OCI-LY7 (cell line): ENCODE results near the gene ZSCAN10. TPM values are rescaled to one million over a fixed set of nuclear protein-coding genes. Genes with fewer than 3 reads are reported as not detected.

Experiments used
- BruUV-seq: library from RNA; stranded (reverse); fragments of 400-500 nt; replicated peaks from 2 replicates; lab custom pipeline; 2021; lab: Mats Ljungman, UMichigan
- CTCF ChIA-PET: fragments of 300-600 bp; sonication (Branson Sonifier 250); formaldehyde crosslinking; loops from one replicate; lab custom pipeline; 2022; ENCODE audit warnings: antibody characterized with exemption; ENCODE audit not compliant: unreplicated experiment; lab: Charles Lee
- POLR2A ChIA-PET: fragments of 300-600 bp; sonication (Branson Sonifier 250); formaldehyde crosslinking; loops from one replicate; lab custom pipeline; 2022; ENCODE audit warnings: antibody characterized with exemption; lab: Charles Lee
- DNase-seq: peaks from one replicate; pipeline ENCODE4 v3.0.0-alpha.2; 2015; ENCODE audit warnings: low spot score
- H2AFZ ChIP-seq: fragments of 200-600 bp; sonication (generic), shearing (Covaris generic); 2 replicates; pipeline ENCODE4 v1.6.1; 2014; ENCODE audit warnings: mild to moderate bottlenecking, antibody characterized with exemption, low read length, moderate library complexity
- H3K27ac ChIP-seq: fragments of 200-600 bp; sonication (generic); 2 replicates; pipeline ENCODE4 v1.5.1; 2014; ENCODE audit warnings: mixed run types, low read depth, mild to moderate bottlenecking, moderate library complexity, low read length, inconsistent platforms; ENCODE audit not compliant: poor library complexity, severe bottlenecking
- H3K36me3 ChIP-seq: fragments of 200-600 bp; sonication (generic); 2 replicates; pipeline ENCODE4 v1.6.1; 2014; ENCODE audit warnings: mild to moderate bottlenecking, antibody characterized with exemption, low read length, moderate library complexity, mixed read lengths; ENCODE audit not compliant: insufficient read depth
- H3K4me1 ChIP-seq: fragments of 200-600 bp; sonication (generic); 2 replicates; pipeline ENCODE4 v1.5.1; 2014; ENCODE audit warnings: mild to moderate bottlenecking, low read length; ENCODE audit not compliant: insufficient read depth, poor library complexity, severe bottlenecking
- H3K4me2 ChIP-seq: fragments of 200-600 bp; sonication (generic); 2 replicates; pipeline ENCODE4 v1.6.1; 2014; ENCODE audit warnings: mild to moderate bottlenecking, low read length
- H3K4me3 ChIP-seq: fragments of 200-600 bp; sonication (generic); 2 replicates; pipeline ENCODE4 v1.5.1; 2014; ENCODE audit warnings: mild to moderate bottlenecking, low read depth, low read length; ENCODE audit not compliant: poor library complexity, severe bottlenecking
- H3K79me2 ChIP-seq: fragments of 200-600 bp; sonication (generic); 2 replicates; pipeline ENCODE4 v1.6.1; 2016; ENCODE audit warnings: low read depth, mild to moderate bottlenecking, low read length, moderate library complexity, mixed read lengths; ENCODE audit not compliant: insufficient read depth
- H3K9me2 ChIP-seq: fragments of 200-600 bp; sonication (generic); 2 replicates; pipeline ENCODE4 v1.6.1; 2016; ENCODE audit warnings: mild to moderate bottlenecking, low read length, mixed read lengths; ENCODE audit not compliant: insufficient read depth
- H3K9me3 ChIP-seq: fragments of 200-600 bp; sonication (generic); 2 replicates; pipeline ENCODE4 v1.6.1; 2014; ENCODE audit warnings: mild to moderate bottlenecking, mixed run types, low read length, mixed read lengths
- H4K20me1 ChIP-seq: fragments of 200-600 bp; sonication (generic); 2 replicates; pipeline ENCODE4 v1.6.1; 2014; ENCODE audit warnings: mild to moderate bottlenecking, antibody characterized with exemption, low read length, moderate library complexity, mixed read lengths; ENCODE audit not compliant: insufficient read depth
- CTCF ChIP-seq: fragments of 200-600 bp; sonication (generic); conservative IDR thresholded peaks from 2 replicates; pipeline ENCODE4 v1.5.1; 2014; ENCODE audit warnings: mild to moderate bottlenecking, antibody characterized with exemption, low read length, moderate library complexity, mixed read lengths
- EZH2phosphoT487 ChIP-seq: fragments of 200-600 bp; sonication (generic); IDR thresholded peaks from 2 replicates; pipeline ENCODE4 v1.6.1; 2018; ENCODE audit warnings: low read depth, borderline replicate concordance, mild to moderate bottlenecking, mixed run types, antibody characterized with exemption, low read length, moderate library complexity, mixed read lengths
- intact Hi-C: fragments of 100-400 bp; cut with micrococcal nuclease; formaldehyde crosslinking; loops from one replicate; pipeline ENCODE4 v1.10.0; 2022; ENCODE audit not compliant: unreplicated experiment
- total RNA-seq, 2 experiments: library from RNA; depleted of rRNA in 1 of 2; stranded (reverse); fragments of >200 nt in 1 of 2; shearing (Covaris generic) in 1 of 2; gene quantifications; 2 replicates each; pipeline ENCODE4 v1.2.3, GENCODE V29; 2014 to 2022

Gene ZSCAN10
- total RNA-seq, 2 experiments from 2014 or later = 0.09 to 0.49 TPM

GRCh38 chr16:3135126-3135715 is 36.1 kb upstream of the ZSCAN10 start:
- no peak for TF ChIP-seq EZH2phosphoT487
- TF ChIP-seq CTCF = no peak
- Histone ChIP-seq H3K9me2 (no peaks in the 10 kb centered on the region), H3K4me1 (peaks cover 7% of the 10 kb centered on the region), H3K4me3 (peak overlapping the region; percentile 79), H4K20me1 (0 out of 2 replicates have a peak, but pooled peaks cover 9% of the 10 kb centered on the region), H3K79me2 (peaks cover 39% of the 10 kb centered on the region), H3K27ac (peak overlapping the region; percentile 36), H3K9me3 (no peaks in the 10 kb centered on the region), H3K4me2 (peak overlapping the region; percentile 81), H2AFZ (peak overlapping the region; percentile 58), H3K36me3 (peaks cover 22% of the 10 kb centered on the region)
- intact Hi-C loops = loop anchor here (1.0 kb wide), 1 partner anchor 15 kb away; no protein-coding TSS in a partner anchor
- no peak for DNase-seq
- TSS peak; percentile 86 for BruUV-seq
- POLR2A ChIA-PET = interaction anchor here (0.5 to 2.1 kb wide), 10 partner anchors 13 to 442 kb away, joined by 3 to 11 read pairs (median 4); partner anchors contain the start of gene HCFC1R1
- CTCF ChIA-PET = interaction anchor here (0.6 kb wide), 1 partner anchor 76 kb away, joined by 3 read pairs; no protein-coding TSS in a partner anchor

DNA sequence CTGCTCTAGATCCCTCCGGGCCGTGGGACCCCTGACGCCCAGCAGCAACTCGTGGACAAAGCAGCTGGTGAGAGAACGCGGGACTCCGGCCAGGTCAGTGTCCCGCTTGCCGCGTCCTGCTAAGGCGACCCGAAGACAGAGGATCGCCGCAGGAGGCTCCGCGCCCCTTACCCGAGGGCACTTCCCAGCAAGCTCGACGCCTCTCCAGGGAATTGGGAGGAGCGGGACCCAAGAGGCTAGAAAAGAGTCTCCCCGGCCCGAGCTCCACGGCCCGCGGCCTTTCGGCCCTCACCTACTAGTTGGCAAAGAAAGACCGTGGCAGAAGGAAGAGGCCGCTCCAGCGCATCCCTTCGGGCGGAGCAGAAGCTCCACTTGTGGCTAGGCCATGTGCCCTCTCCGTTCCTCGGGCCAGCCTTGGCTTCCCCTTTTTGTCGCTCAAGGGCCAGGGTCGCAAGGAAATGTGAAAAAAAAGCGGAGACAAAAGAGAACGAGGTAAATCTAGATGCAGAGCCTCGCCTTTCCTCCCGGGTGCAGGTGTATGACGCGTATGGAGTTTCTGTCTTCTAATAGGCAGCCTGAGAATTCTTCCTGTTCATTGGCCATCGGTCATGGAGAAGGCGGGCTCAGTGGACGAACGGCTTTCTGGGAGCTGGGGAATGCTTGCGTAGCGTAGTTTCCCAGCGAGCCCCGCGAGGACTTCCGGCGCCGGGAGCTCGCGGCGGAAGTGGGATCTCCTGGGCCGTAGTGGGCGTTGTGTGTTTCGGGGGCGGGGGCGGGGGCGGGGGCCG is 35.4 kb upstream of the ZSCAN10 start, which contains the start of gene ZNF213:
ZNF213 (plus strand) TSS at position 692 of the 788 bp plus-strand sequence. CDS start 2,252 bp downstream, outside the sequence.
- peaks cover 39% of the 10 kb centered on the region for H3K79me2 ChIP-seq
- H3K4me1 ChIP-seq = peaks cover 13% of the 10 kb centered on the region
- POLR2A ChIA-PET = interaction anchor here (0.5 to 2.1 kb wide), 9 partner anchors 14 to 443 kb away, joined by 3 to 11 read pairs (median 4); partner anchors contain the start of gene HCFC1R1
- peak within 1 kb of the TSS; percentile 71 for H3K27ac ChIP-seq
- DNase-seq = peak; percentile 98
- H3K4me2 ChIP-seq = peak within 1 kb of the TSS; percentile 98
- H3K9me2 ChIP-seq = no peaks in the 10 kb centered on the region
- H3K36me3 ChIP-seq = peaks cover 27% of the 10 kb centered on the region
- 0 out of 2 replicates have a peak, but pooled peaks cover 9% of the 10 kb centered on the region for H4K20me1 ChIP-seq
- CTCF ChIA-PET = interaction anchor here (0.6 kb wide), 1 partner anchor 75 kb away, joined by 3 read pairs; no protein-coding TSS in a partner anchor
- peak within 1 kb of the TSS; percentile 58 for H2AFZ ChIP-seq
- intact Hi-C loops = loop anchor here (1.0 kb wide), 1 partner anchor 16 kb away; no protein-coding TSS in a partner anchor
- no peaks in the 10 kb centered on the region for H3K9me3 ChIP-seq
- TF ChIP-seq EZH2phosphoT487 = no peak
- TF ChIP-seq CTCF = no peak
- H3K4me3 ChIP-seq = peak within 1 kb of the TSS; percentile 79
- BruUV-seq = TSS peak; percentile 81
